CD4-positive, alpha-beta memory T cell (primary cell): Measurements from ENCODE around the gene GOT1. TPM values are rescaled to one million over a fixed set of nuclear protein-coding genes. Genes with fewer than 3 reads are reported as not detected.

Experiments used
- CTCF ChIA-PET: fragments of 350-600 bp; sonication (Branson Sonifier 250); formaldehyde crosslinking; loops from one replicate; lab custom pipeline; 2021; ENCODE audit warnings: inconsistent platforms; ENCODE audit not compliant: partially characterized antibody; lab: Charles Lee
- POLR2A ChIA-PET: fragments of 350-600 bp; sonication (Branson Sonifier 250); formaldehyde crosslinking; loops from one replicate; lab custom pipeline; 2021; ENCODE audit not compliant: partially characterized antibody; lab: Charles Lee
- DNase-seq, 5 donors: peaks; one replicate each; pipeline versions ENCODE4 v3.0.0 to v3.0.0-alpha.2; 2020 to 2022; ENCODE audit warnings: mixed read lengths in 1 of 5
- H3K27ac ChIP-seq: one replicate; pipeline ENCODE4 v1.7.0; 2013; ENCODE audit warnings: low read depth, low read length
- H3K27me3 ChIP-seq: 2 replicates; pipeline ENCODE4 v1.7.0; 2013; ENCODE audit warnings: mild to moderate bottlenecking, low read length, moderate library complexity; ENCODE audit not compliant: insufficient read depth
- H3K36me3 ChIP-seq: 2 replicates; pipeline ENCODE4 v1.7.0; 2013; ENCODE audit warnings: mild to moderate bottlenecking, low read length, moderate library complexity; ENCODE audit not compliant: insufficient read depth
- H3K4me1 ChIP-seq: 2 replicates; pipeline ENCODE4 v1.7.0; 2013; ENCODE audit warnings: mild to moderate bottlenecking, low read length, moderate library complexity; ENCODE audit not compliant: insufficient read depth
- H3K4me3 ChIP-seq, 2 donors: one replicate each; pipeline ENCODE4 v1.7.0; 2013; ENCODE audit warnings: low read length in 2 of 2, mild to moderate bottlenecking in 1 of 2
- H3K9me3 ChIP-seq, 2 donors: one replicate each; pipeline ENCODE4 v1.7.0; 2013; ENCODE audit warnings: low read length in 2 of 2, control low read depth in 1 of 2; ENCODE audit not compliant: control insufficient read depth in 1 of 2
- H3K27ac Mint-ChIP-seq, 7 donors: one replicate each; pipeline ENCODE4 v1.8.0; 2020 to 2021; ENCODE audit warnings: mixed read lengths in 7 of 7, mild to moderate bottlenecking in 6 of 7, inconsistent platforms in 3 of 7, moderate library complexity in 3 of 7
- H3K27me3 Mint-ChIP-seq, 2 donors: one replicate each; pipeline ENCODE4 v1.8.0; 2020 to 2021; ENCODE audit warnings: mixed read lengths in 2 of 2
- H3K36me3 Mint-ChIP-seq, 2 donors: one replicate each; pipeline ENCODE4 v1.8.0; 2020 to 2021; ENCODE audit warnings: mixed read lengths in 2 of 2, inconsistent platforms in 1 of 2, mild to moderate bottlenecking in 1 of 2
- H3K4me1 Mint-ChIP-seq, 4 donors: one replicate each; pipeline ENCODE4 v1.8.0; 2020 to 2021; ENCODE audit warnings: mixed read lengths in 4 of 4, mild to moderate bottlenecking in 1 of 4
- H3K4me3 Mint-ChIP-seq, 8 donors: one replicate each; pipeline ENCODE4 v1.8.0; 2020 to 2021; ENCODE audit warnings: mixed read lengths in 8 of 8, mild to moderate bottlenecking in 7 of 8, moderate library complexity in 6 of 8, inconsistent platforms in 3 of 8
- H3K9me3 Mint-ChIP-seq, 8 donors: one replicate each; pipeline ENCODE4 v1.8.0; 2020 to 2021; ENCODE audit warnings: mixed read lengths in 8 of 8, mild to moderate bottlenecking in 5 of 8, inconsistent platforms in 3 of 8, moderate library complexity in 1 of 8
- intact Hi-C: fragments of 100-400 bp; cut with micrococcal nuclease; formaldehyde crosslinking; loops from one replicate; pipeline ENCODE4 v1.15.1; 2023
- polyA plus RNA-seq, 2 donors: library from polyadenylated mRNA; unstranded; fragments of 300-500 nt; fragmentation: Illumina TruSeq; gene quantifications; one replicate each; pipeline ENCODE4 v1.2.3, GENCODE V29; 2021
- total RNA-seq, 2 experiments: library from RNA; stranded (reverse); gene quantifications; one replicate each; pipeline ENCODE4 v1.2.3, GENCODE V29; 2021

The GOT1 gene
- total and polyA plus RNA-seq, 4 experiments from 2014 or later = 10.3 to 19.4 (median 14.6) TPM

DNA sequence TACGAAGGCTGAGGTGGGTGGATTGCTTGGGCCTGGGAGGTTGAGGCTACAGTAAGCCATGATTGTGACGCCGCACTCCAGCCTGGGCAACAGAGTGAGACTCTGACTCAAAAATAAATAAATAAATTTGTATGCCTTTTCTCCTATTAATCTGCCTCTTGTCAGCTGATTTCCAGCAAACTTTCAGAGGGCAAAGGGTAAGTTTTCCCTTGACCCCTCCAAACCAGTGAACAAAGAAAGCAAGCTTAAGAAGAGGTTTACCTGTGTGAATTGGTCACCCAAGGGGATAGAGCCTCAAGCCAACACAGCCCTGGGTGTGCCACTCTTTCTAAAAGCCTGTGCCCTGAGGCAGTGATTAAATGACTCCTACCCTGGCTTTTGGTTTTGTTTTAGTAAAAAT, 30.8 kb downstream of the GOT1 start:
- no peak for DNase-seq
- Mint-ChIP-seq H3K36me3 (peaks cover 32 to 72% of the 10 kb centered on the region in 2 donors), H3K4me1 (peaks cover 0 to 4% (median 2%) of the 10 kb centered on the region in 4 donors), H3K27ac (peak overlapping the region in 1 of 7 donors; percentile 22), H3K9me3 (no peaks in the 10 kb centered on the region), H3K27me3 (no peaks in the 10 kb centered on the region), H3K4me3 (no peak overlapping the region)
- peaks cover 23% of the 10 kb centered on the region for H3K36me3 ChIP-seq
- no peak overlapping the region for H3K27ac ChIP-seq
- CTCF ChIA-PET = interaction anchor here (1.3 to 1.6 kb wide), 2 partner anchors 11 to 63 kb away, joined by 3 to 4 read pairs; no protein-coding TSS in a partner anchor
- intact Hi-C loops = no loop called here
- H3K9me3 ChIP-seq = no peaks in the 10 kb centered on the region
- H3K4me1 ChIP-seq = no peaks in the 10 kb centered on the region
- no peaks in the 10 kb centered on the region for H3K27me3 ChIP-seq
- POLR2A ChIA-PET = no interaction called here
- no peak overlapping the region for H3K4me3 ChIP-seq

DNA sequence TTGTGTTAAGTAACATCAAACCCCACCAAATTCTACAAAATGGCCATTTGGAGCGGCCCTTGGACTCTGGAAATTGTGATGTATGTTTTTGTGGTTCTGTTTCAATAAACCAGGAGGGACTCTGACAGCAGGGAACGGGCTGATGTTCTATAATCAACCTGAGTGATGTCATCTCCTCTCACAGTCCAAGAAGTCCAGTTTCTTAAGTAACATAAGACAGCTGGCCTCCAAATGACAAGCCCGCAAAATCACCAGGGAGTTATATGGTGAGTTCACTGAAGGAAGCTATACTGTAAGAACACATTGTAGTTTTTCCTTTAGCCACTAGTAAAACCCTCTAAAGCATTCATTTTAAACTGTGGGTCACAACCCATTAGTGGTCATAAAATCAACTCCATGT, 34.0 kb downstream of the GOT1 start:
- H3K4me3 ChIP-seq = no peak overlapping the region
- CTCF ChIA-PET = no interaction called here
- no peak overlapping the region for H3K27ac ChIP-seq
- Mint-ChIP-seq H3K4me1 (peaks cover 0 to 8% (median 5%) of the 10 kb centered on the region in 4 donors), H3K27me3 (no peaks in the 10 kb centered on the region), H3K4me3 (no peak overlapping the region), H3K36me3 (peaks cover 14 to 45% of the 10 kb centered on the region in 2 donors), H3K9me3 (no peaks in the 10 kb centered on the region), H3K27ac (no peak overlapping the region)
- no peaks in the 10 kb centered on the region for H3K9me3 ChIP-seq
- DNase-seq = no peak
- no peaks in the 10 kb centered on the region for H3K36me3 ChIP-seq
- no peaks in the 10 kb centered on the region for H3K27me3 ChIP-seq
- intact Hi-C loops = no loop called here
- H3K4me1 ChIP-seq = no peaks in the 10 kb centered on the region
- POLR2A ChIA-PET = no interaction called here

DNA sequence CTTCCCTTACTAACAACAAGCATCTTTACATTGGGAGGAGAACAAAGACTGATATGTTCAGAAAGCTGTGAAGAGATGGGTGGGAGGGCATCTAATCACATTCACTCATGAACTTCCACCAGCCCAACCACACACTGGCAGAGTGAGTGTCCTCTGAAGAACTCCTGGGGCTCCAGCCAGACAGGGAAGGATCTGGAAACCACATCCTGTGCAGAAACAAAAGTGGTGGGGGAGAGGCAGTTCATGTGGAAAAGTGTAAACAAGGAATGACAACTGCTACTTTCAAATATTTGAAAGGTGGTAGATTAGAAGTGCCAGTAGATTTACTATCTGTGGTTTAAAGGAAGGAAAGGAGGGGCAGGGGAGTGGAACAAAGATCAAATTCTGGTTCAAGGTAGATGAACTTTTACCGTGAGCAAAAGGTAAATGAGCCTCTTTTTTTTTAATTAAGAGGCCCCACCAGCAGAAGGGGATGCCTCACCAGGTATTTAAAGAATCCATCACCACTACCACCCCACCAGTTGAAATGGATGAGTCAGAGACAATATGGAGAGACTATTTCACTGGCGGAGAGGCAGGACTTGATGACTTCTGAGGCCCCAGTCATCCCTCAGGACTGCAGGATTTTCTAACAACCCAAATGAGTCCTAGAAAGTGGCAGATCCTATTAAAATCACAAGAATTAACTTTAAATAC, 34.5 kb downstream of the GOT1 start:
- H3K4me3 ChIP-seq = no peak overlapping the region
- H3K4me3 Mint-ChIP-seq = no peak overlapping the region

DNA sequence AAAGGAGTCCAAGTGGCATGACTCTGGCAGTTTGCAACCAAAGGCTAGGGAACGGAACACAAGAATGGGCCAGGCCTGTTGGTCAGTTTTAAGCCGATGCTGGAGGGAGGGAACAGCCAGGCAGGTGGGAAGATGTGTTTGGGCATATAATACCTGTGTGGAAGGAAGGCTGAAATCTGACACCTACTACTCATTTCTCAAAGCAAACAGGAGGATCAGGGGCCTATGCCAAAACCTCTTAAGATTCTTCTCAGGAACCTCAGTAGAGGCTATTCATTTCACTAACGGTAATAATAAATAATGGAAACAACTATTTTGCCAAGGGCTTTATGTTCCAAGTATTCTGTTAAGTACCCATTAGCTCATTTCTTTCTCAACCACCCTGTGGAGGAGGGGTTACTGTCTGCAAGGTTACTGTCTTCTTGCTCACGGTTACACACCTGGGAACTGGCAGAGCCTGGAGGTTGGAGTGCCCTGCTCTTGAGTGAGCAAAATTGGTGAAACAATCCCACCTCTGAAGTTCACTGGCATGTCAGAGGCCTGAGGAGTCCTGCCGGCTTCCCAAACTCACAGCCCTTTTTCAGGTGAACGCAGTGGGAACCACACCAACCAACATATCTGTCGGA, 35.5 kb downstream of the GOT1 start:
- CTCF ChIA-PET = interaction anchor here (4.8 kb wide), 1 partner anchor 217 kb away, joined by 35 read pairs; no protein-coding TSS in a partner anchor
- no peaks in the 10 kb centered on the region for H3K9me3 Mint-ChIP-seq
- H3K27ac Mint-ChIP-seq = peak overlapping the region in 3 of 7 donors; percentile 9 to 41 (median 30)
- no peaks in the 10 kb centered on the region for H3K4me1 ChIP-seq
- H3K27ac ChIP-seq = no peak overlapping the region
- H3K36me3 ChIP-seq = no peaks in the 10 kb centered on the region
- H3K4me3 ChIP-seq = no peak overlapping the region
- H3K9me3 ChIP-seq = no peaks in the 10 kb centered on the region
- no peak for DNase-seq
- no peaks in the 10 kb centered on the region for H3K27me3 ChIP-seq
- POLR2A ChIA-PET = no interaction called here
- no peak overlapping the region for H3K4me3 Mint-ChIP-seq
- no peaks in the 10 kb centered on the region for H3K27me3 Mint-ChIP-seq
- H3K4me1 Mint-ChIP-seq = peaks cover 0 to 8% (median 5%) of the 10 kb centered on the region in 4 donors
- intact Hi-C loops = no loop called here
- H3K36me3 Mint-ChIP-seq = peaks cover 10 to 35% of the 10 kb centered on the region in 2 donors

More for the DNA sequence above, 34.5 kb downstream of the GOT1 start:
- H3K27me3 ChIP-seq = no peaks in the 10 kb centered on the region
- Mint-ChIP-seq H3K4me1 (peaks cover 0 to 8% (median 5%) of the 10 kb centered on the region in 4 donors), H3K27me3 (no peaks in the 10 kb centered on the region), H3K36me3 (peaks cover 14 to 41% of the 10 kb centered on the region in 2 donors), H3K27ac (peak overlapping the region in 5 of 7 donors; percentile 25 to 79 (median 66)), H3K9me3 (no peaks in the 10 kb centered on the region)
- ChIA-PET POLR2A (no interaction called here), CTCF (no interaction called here)
- no peaks in the 10 kb centered on the region for H3K36me3 ChIP-seq
- H3K4me1 ChIP-seq = no peaks in the 10 kb centered on the region
- DNase-seq = no peak
- intact Hi-C loops = no loop called here
- no peak overlapping the region for H3K27ac ChIP-seq
- H3K9me3 ChIP-seq = no peaks in the 10 kb centered on the region

DNA sequence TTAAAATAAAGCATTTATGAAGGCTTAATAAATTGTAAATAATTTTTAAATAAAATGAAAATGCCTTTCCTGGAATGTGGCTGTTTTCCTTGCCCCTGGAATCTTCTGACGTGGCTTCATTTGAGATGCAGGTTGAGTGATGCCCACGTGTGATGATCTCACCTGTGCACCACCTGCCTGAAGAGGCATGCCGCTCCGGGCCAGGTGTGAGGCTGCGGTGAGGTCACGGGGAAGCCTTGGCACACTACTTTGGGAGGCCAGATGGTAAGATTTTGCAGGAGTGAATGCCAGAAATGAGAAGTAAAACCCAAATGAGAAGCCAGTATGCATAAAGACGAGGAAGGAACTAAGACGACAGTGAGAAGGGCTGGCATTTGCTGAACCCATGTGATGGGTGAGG, 36.2 kb downstream of the GOT1 start:
- Histone ChIP-seq H3K9me3 (no peaks in the 10 kb centered on the region), H3K27ac (no peak overlapping the region), H3K4me1 (no peaks in the 10 kb centered on the region), H3K4me3 (no peak overlapping the region), H3K36me3 (no peaks in the 10 kb centered on the region), H3K27me3 (no peaks in the 10 kb centered on the region)
- Mint-ChIP-seq H3K4me3 (no peak overlapping the region), H3K9me3 (no peaks in the 10 kb centered on the region), H3K4me1 (peaks cover 0 to 8% (median 5%) of the 10 kb centered on the region in 4 donors), H3K36me3 (peaks cover 6 to 29% of the 10 kb centered on the region in 2 donors), H3K27ac (peak overlapping the region in 1 of 7 donors; percentile 9), H3K27me3 (no peaks in the 10 kb centered on the region)
- DNase-seq = no peak
- ChIA-PET POLR2A (no interaction called here), CTCF (interaction anchor here (2.8 to 4.8 kb wide), 2 partner anchors 42 to 217 kb away, joined by 15 to 35 read pairs; no protein-coding TSS in a partner anchor)
- intact Hi-C loops = no loop called here

DNA sequence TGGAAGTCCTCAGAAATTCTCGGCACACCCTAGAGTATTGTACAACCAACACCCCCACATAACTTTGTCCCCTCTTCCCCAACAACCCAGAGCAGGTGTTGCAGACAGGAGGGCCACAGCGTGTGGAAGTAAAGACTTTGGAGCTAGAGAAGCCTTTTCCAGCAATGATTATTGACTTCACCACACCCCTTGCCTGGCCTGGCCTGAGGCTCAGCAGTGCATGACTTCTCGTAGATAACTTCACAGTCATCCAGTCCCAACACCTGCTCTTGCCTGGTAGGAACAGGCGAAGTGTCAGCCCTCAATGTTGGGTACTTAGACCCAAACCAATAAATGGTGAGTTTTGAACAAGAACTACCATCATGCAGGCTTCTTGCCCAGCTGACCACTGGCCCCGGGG, 36.7 kb downstream of the GOT1 start:
- Mint-ChIP-seq H3K9me3 (no peaks in the 10 kb centered on the region), H3K36me3 (peaks cover 0 to 24% of the 10 kb centered on the region in 2 donors), H3K27ac (no peak overlapping the region), H3K4me1 (peaks cover 0 to 8% (median 5%) of the 10 kb centered on the region in 4 donors), H3K27me3 (no peaks in the 10 kb centered on the region), H3K4me3 (no peak overlapping the region)
- H3K27me3 ChIP-seq = no peaks in the 10 kb centered on the region
- H3K4me3 ChIP-seq = no peak overlapping the region
- H3K4me1 ChIP-seq = no peaks in the 10 kb centered on the region
- ChIA-PET CTCF (interaction anchor here (1.8 to 4.8 kb wide), 6 partner anchors 9 to 218 kb away, joined by 4 to 35 read pairs (median 12); partner anchors contain the start of gene GOT1), POLR2A (no interaction called here)
- H3K36me3 ChIP-seq = no peaks in the 10 kb centered on the region
- H3K9me3 ChIP-seq = no peaks in the 10 kb centered on the region
- no peak for DNase-seq
- intact Hi-C loops = no loop called here
- H3K27ac ChIP-seq = no peak overlapping the region

DNA sequence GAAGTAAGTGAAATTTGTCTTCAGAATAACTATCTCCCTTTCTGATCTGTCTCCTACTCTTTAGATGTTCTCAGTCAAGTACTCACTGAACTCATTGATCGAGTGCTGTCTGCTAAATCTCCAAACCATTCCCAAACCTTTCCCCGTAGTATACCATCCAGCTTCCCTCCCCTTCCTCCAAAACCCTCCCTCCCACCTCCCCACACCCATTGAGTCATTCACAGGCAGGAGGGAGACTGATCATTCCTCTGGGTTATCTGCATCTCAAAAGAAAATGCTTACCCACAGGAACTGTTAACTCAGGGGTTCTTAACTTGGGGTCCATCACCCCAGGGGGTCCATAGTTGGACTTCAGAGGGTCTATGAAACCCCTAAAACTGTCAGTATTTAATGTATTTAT, 37.4 kb downstream of the GOT1 start:
- Mint-ChIP-seq H3K4me1 (peaks cover 0 to 8% (median 5%) of the 10 kb centered on the region in 4 donors), H3K4me3 (peak overlapping the region in 1 of 8 donors; percentile 47), H3K27me3 (no peaks in the 10 kb centered on the region), H3K36me3 (peaks cover 0 to 21% of the 10 kb centered on the region in 2 donors), H3K27ac (no peak overlapping the region), H3K9me3 (no peaks in the 10 kb centered on the region)
- no peak for DNase-seq
- Histone ChIP-seq H3K9me3 (no peaks in the 10 kb centered on the region), H3K36me3 (no peaks in the 10 kb centered on the region), H3K27me3 (no peaks in the 10 kb centered on the region), H3K27ac (no peak overlapping the region), H3K4me3 (no peak overlapping the region), H3K4me1 (no peaks in the 10 kb centered on the region)
- ChIA-PET CTCF (interaction anchor here (1.2 to 4.8 kb wide), 13 partner anchors 10 to 320 kb away, joined by 3 to 35 read pairs (median 8); partner anchors contain the start of gene GOT1), POLR2A (no interaction called here)
- intact Hi-C loops = no loop called here
